ENCODE measurements around the gene AJUBA. TPM values are rescaled to one million over a fixed set of nuclear protein-coding genes. Genes with fewer than 3 reads are reported as not detected.

Gene AJUBA
- total RNA-seq, 1 donor from 2014 or later: 111 TPM

GRCh38 chr14:22928237-22929103, 53.9 kb downstream of the AJUBA start:
- no peaks in the 10 kb centered on the region for H3K9me3 Mint-ChIP-seq (ENCODE audit: unreplicated experiment)
- no peak for TF ChIP-seq CTCF (IDR thresholded peaks at IDR 0.05)
- no peaks in the 10 kb centered on the region for H3K27me3 Mint-ChIP-seq (ENCODE audit: unreplicated experiment)
- H3K36me3 Mint-ChIP-seq (ENCODE audit: unreplicated experiment): peaks cover 24% of the 10 kb centered on the region
- H3K4me3 Mint-ChIP-seq (ENCODE audit: unreplicated experiment): no peak overlapping the region
- DNase-seq (ENCODE audit: extremely low spot score, unreplicated experiment): no peak
- H3K27ac Mint-ChIP-seq (ENCODE audit: unreplicated experiment): no peak overlapping the region
- peaks cover 16% of the 10 kb centered on the region for H3K4me1 Mint-ChIP-seq (ENCODE audit: unreplicated experiment)

- Mint-ChIP-seq H3K4me3 (ENCODE audit: unreplicated experiment) (no peak overlapping the region), H3K27ac (ENCODE audit: unreplicated experiment) (peak overlapping the region; percentile 69), H3K4me1 (ENCODE audit: unreplicated experiment) (peaks cover 16% of the 10 kb centered on the region), H3K9me3 (ENCODE audit: unreplicated experiment) (no peaks in the 10 kb centered on the region), H3K36me3 (ENCODE audit: unreplicated experiment) (peaks cover 37% of the 10 kb centered on the region), H3K27me3 (ENCODE audit: unreplicated experiment) (no peaks in the 10 kb centered on the region)
- TF ChIP-seq CTCF (IDR thresholded peaks at IDR 0.05): no peak
- DNase-seq (ENCODE audit: extremely low spot score, unreplicated experiment): no peak
Measured at GRCh38 chr14:22926316-22926715, 56.0 kb downstream of the AJUBA start.

GRCh38 chr14:22925513-22925912, 56.8 kb downstream of the AJUBA start:
- TF ChIP-seq CTCF (IDR thresholded peaks at IDR 0.05): no peak
- Mint-ChIP-seq H3K4me3 (ENCODE audit: unreplicated experiment) (no peak overlapping the region), H3K27me3 (ENCODE audit: unreplicated experiment) (no peaks in the 10 kb centered on the region), H3K9me3 (ENCODE audit: unreplicated experiment) (no peaks in the 10 kb centered on the region), H3K4me1 (ENCODE audit: unreplicated experiment) (peaks cover 16% of the 10 kb centered on the region), H3K27ac (ENCODE audit: unreplicated experiment) (no peak overlapping the region), H3K36me3 (ENCODE audit: unreplicated experiment) (peaks cover 43% of the 10 kb centered on the region)
- no peak for DNase-seq (ENCODE audit: extremely low spot score, unreplicated experiment)

- Mint-ChIP-seq H3K27ac (ENCODE audit: unreplicated experiment) (no peak overlapping the region), H3K4me3 (ENCODE audit: unreplicated experiment) (no peak overlapping the region), H3K4me1 (ENCODE audit: unreplicated experiment) (peaks cover 23% of the 10 kb centered on the region), H3K27me3 (ENCODE audit: unreplicated experiment) (no peaks in the 10 kb centered on the region), H3K36me3 (ENCODE audit: unreplicated experiment) (peaks cover 49% of the 10 kb centered on the region), H3K9me3 (ENCODE audit: unreplicated experiment) (no peaks in the 10 kb centered on the region)
- TF ChIP-seq CTCF (IDR thresholded peaks at IDR 0.05): no peak
- DNase-seq (ENCODE audit: extremely low spot score, unreplicated experiment): no peak
Measured at GRCh38 chr14:22923746-22924145, 58.6 kb downstream of the AJUBA start.

GRCh38 chr14:22922294-22922693, 60.1 kb downstream of the AJUBA start:
- Mint-ChIP-seq H3K4me3 (ENCODE audit: unreplicated experiment) (no peak overlapping the region), H3K27me3 (ENCODE audit: unreplicated experiment) (no peaks in the 10 kb centered on the region), H3K27ac (ENCODE audit: unreplicated experiment) (no peak overlapping the region), H3K9me3 (ENCODE audit: unreplicated experiment) (no peaks in the 10 kb centered on the region), H3K36me3 (ENCODE audit: unreplicated experiment) (peaks cover 50% of the 10 kb centered on the region), H3K4me1 (ENCODE audit: unreplicated experiment) (peaks cover 24% of the 10 kb centered on the region)
- TF ChIP-seq CTCF (IDR thresholded peaks at IDR 0.05): no peak
- DNase-seq (ENCODE audit: extremely low spot score, unreplicated experiment): no peak

Other genes with a start within 250 kb of the AJUBA start
- 114 and 122 TPM in 2 replicates for gene OXA1L, start 215.9 kb downstream of the AJUBA start, total RNA-seq
- gene SLC7A7, start 167.1 kb downstream of the AJUBA start, total RNA-seq: 1.2 and 1.6 TPM in 2 replicates
- gene MRPL52, start 152.7 kb downstream of the AJUBA start, total RNA-seq: 74.3 and 74.7 TPM in 2 replicates
- gene MMP14, start 146.0 kb downstream of the AJUBA start, total RNA-seq: 490 and 518 TPM in 2 replicates
- gene LRP10, start 110.8 kb downstream of the AJUBA start, total RNA-seq: 171 and 182 TPM in 2 replicates
- 0.18 and 0.35 TPM in 2 replicates for gene REM2, start 99.3 kb downstream of the AJUBA start, total RNA-seq
- gene RBM23, start 63.4 kb downstream of the AJUBA start, total RNA-seq: 89.4 and 93.3 TPM in 2 replicates
- gene PRMT5, start 53.2 kb downstream of the AJUBA start, total RNA-seq: 58.4 and 68.4 TPM in 2 replicates
- gene HAUS4, start 25.5 kb downstream of the AJUBA start, total RNA-seq: 39.9 and 40.9 TPM in 2 replicates
- 11.4 and 12.4 TPM in 2 replicates for gene C14orf93, start 27.6 kb upstream of the AJUBA start, total RNA-seq
- gene PSMB5, start 52.3 kb upstream of the AJUBA start, total RNA-seq: 144 and 147 TPM in 2 replicates
- not detected in 2 replicates for gene PSMB11, start 59.7 kb upstream of the AJUBA start, total RNA-seq
- 13.3 and 13.7 TPM in 2 replicates for gene CDH24, start 75.0 kb upstream of the AJUBA start, total RNA-seq
- gene ACIN1, start 112.6 kb upstream of the AJUBA start, total RNA-seq: 219 and 241 TPM in 2 replicates
- 51.8 and 61.3 TPM in 2 replicates for gene C14orf119, start 113.0 kb upstream of the AJUBA start, total RNA-seq
- not detected in 2 replicates for gene CIROP, start 122.4 kb upstream of the AJUBA start, total RNA-seq
- gene CEBPE, start 136.7 kb upstream of the AJUBA start, total RNA-seq: not detected in 2 replicates
- 0.52 and 0.75 TPM in 2 replicates for gene SLC7A8, start 201.1 kb upstream of the AJUBA start, total RNA-seq

Measured in osteocyte (in vitro differentiated cells).